Anterior cingulate cortex (tissue), 58 donors: ENCODE measurements around the gene DHRS3.
A peak's percentile ranks its signal among the peaks of the same experiment; 100 is the strongest.

Experiments used
- DNase-seq, 58 donors: peaks; one replicate each; lab custom pipeline; 2025; lab: John Stamatoyannopoulos, UW

DHRS3 gene

DNA sequence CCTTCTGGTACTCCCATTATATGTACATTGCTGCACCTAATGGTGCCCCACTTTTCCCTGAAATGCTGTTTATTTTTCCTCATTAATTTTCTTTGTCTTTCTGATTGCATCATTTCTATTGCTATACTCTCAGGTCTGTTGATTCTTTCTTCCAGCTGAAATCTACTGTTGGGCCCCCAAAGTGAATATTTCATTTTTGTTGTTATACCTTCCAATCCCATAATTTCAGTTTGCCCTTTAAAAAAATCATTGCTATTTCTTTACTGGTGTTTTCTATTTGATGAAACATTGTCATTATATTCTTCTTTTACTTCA, 22.9 kb upstream of the DHRS3 start:
- DNase-seq: no peak

DNA sequence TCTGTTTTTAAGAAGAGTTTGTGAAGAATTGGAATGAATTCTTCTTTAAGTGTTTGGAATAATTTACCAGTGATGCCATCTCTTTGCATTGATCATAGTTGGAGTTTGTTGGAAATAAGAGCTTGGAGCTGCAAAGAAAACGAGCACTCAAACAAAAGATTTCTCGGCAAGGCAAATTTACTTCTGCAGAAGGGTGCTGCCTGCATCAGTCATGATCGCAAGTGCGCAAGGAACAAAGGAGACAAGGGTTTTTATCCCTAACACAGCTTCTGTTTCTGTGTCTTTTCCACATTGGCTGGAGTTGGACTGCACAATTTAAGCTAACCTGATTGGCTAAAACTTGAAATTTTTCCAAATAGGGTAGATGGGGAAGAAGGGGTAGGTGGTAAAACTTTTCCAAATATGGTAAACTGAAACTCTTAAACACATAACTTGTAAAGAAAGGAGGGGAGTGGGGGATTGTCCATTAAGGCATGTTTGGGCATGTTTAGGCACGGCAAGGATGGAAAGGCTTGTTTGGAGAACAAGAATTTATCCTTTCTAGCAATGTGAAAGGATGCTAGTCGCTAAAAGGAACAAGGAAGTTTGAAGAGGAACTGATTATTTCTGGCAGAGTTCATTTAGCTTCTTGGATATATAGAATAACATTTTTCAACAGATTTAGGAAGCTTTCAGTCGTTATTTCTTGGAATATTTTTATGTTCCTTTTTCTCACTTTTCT, 22.4 kb upstream of the DHRS3 start:
- DNase-seq: no peak

- no peak for DNase-seq
Measured at GRCh38 chr1:12637693-12638092, 19.7 kb upstream of the DHRS3 start.

- DNase-seq: no peak
Measured at GRCh38 chr1:12636098-12636950, 18.3 kb upstream of the DHRS3 start.

- DNase-seq: no peak
Measured at GRCh38 chr1:12634696-12635202, 16.7 kb upstream of the DHRS3 start.

- DNase-seq: no peak
Measured at GRCh38 chr1:12634156-12634555, 16.1 kb upstream of the DHRS3 start.

DNA sequence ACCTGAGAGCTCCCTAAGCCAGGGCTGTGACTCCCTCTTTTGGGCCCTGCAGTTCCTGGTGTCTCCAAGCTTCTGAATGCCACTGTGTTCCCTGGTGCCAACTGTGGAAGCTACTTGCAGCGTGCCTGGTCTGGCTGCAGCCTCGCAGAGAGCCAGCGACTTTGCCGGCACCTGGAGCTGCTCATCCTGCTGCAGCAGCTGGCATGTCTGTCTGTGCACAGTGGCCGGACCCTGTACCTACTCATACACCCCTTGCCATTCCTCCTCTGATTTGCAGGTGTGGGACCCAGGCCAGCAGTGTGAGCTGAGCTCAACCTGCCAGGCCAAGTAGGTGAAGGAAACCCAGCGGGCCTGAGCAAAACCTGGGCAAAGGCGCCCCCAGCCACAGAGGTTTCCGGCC, 13.6 kb upstream of the DHRS3 start:
- DNase-seq: no peak

DNA sequence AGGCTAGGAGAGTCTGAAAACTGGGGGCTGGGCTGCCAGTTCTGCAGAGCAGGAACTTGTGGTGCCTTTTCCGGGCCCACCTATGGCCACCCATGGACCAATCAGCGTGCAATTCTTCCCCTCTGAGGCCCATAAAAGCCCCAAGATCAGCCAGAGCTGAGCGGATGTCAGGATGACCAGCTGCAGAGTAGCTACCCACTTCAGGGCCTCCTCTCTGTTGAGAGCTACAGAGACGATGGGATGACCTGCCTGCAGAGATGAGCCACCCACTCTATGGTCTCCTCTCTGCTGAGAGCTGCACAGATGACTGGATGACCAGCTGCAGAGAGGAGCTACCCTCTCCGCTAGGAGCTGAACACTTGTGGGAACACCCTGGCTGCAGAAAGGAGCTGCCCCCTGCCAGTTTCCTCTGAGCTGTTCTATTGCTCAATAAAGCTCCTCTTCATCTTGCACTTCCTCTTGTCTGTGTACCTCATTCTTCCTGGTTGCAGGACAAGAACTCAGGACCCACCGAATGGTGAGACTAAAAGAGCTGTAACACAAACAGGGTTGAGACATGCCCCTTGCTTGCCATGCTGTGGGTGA, 13.0 kb upstream of the DHRS3 start:
- DNase-seq: no peak

DNA sequence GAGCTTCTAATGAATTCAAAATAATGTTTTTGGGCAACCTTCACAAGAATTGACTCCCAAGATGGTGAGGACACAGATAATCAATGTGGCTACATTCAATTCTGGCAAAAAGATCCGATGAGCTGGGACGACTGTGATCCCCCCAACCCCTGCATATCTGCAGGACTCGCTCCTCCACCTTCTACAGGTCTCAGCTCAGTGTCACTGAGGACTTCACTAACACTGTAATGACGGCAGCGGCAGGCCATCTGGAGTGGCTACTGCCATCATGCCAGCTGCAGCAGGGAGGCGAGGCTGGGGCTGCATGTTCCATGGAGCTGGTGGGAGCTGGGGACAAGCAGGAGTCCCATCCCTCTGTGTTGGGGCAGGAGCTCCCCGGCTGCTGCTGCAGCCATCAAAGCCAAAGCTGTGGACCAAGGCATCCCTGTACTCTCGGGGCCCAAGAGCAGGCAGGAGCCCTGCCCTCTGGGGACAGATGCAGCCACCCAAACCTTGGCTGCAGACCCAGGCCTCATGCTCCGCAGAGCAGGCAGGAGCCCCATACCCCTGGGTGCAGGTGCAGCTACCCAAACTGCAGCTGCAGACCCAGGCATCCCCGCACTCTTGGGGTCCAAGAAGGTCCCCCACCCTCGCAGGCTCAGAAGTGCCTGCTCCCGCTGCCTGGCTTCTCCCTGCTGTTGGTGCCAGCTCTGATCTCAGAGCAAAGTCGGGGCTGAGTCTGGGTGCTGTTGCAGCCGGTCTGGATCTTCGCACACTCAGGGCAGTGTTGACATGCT, 12.2 kb upstream of the DHRS3 start:
- no peak for DNase-seq

DNA sequence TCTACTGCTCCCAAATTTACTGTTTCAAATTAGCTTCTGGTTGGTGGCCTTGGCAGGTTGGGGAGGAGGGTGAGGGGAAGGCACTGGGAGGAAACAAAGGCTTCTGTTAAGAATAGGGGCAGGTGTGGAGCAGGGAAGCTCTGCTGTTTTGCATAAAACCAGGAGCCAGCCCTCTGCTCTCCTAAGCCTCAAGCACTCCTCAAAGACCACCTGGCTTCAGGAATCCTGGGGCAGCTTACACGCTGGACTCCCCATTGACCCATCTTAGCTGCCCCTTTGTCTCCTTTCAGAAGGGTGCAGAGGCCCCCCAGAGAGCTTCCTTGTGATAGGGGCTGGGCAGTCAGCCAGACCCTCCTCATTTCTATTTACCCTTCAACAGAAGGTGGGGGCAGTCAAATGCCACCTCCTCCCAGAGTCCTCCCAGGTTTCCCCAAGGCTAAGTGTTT, 11.5 kb upstream of the DHRS3 start:
- DNase-seq: no peak

DNA sequence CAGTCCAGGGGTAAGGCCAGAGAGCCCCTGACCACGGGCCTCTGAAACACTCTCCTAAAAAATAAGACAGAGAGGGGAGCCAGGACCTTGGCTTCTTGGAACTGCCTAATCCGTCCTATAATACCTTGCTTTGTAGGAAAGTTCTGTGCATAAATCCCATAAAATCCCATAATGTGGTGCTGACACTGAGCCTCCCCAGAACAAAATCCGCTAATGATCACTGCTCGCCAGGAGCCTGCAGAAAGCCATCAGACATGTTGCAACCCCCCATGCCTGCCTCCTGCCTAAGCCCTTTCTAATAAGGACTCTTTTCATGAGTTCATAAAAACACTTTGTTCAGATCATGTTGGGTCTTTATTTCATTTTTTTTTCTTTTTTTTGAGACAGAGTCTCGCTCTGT, 9.3 kb upstream of the DHRS3 start:
- no peak for DNase-seq

- DNase-seq: no peak
Measured at GRCh38 chr1:12626888-12627287, 8.9 kb upstream of the DHRS3 start.

GRCh38 chr1:12625276-12625675, 7.3 kb upstream of the DHRS3 start:
- DNase-seq: no peak

DNA sequence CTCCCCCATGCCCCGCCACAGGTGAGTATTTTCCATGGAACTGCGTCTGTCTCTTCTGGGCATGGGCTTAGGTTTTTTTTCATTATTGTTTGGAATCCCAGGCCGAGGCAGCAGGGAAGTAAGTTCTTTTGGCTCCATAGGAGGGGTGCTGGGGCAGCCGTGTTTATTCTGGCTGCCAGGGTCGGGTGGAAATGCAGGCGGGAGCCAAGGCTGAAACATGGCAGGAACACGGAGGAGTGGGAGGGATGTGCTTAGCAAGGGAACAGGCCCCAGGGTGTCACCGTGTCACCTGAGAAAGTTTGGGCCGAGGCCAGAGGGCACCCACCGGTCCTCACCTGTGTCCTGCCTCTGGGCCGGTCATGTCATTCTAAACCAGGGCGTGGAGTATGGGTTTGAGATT, 4.5 kb upstream of the DHRS3 start:
- DNase-seq: no peak

DNA sequence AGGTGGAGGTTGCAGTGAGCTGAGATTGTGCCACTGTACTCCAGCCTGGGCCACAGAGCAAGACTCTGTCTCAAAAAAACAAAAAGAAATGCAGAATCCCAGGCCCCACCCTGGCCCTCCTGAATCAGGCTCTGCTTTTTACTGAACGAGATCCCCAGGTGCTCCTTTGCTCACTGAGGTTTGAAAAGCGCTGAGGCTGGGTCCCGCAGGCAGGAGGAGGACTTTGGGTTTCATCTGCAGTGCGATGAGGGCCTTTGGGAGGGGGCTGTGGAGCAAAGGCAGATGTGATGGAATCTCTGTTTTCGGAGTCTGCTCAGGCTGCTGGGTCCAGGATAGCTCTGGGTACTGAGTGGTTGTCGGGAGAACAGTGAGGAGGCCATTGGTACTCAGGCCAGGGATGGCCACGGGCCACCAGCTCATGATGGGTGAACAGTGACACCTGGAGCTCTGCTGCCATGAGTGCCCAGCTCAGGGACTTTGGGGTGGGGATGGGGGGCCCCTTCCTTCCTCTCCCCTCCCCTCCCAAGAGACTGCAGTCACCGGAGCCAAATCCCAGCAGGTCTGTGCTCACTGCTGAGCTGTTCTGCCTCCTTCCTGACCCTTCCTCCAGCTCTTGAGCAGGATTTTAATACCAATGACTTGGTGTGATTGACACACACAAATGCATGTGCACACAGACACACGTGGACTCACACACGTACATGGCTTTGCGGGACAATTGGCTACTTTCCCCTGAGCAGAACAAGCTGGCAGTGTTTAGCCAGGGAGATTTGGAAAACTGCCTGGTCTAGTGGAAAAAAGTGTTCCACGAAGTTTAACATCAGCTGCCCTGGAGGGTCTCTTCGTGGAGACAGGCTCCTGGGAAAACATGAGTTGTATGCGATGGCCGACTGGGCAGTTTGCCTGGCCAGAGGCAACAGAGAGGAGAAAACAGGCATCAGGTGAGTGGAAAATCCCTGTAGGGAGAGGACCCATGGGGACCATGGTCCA, 3.6 kb upstream of the DHRS3 start:
- DNase-seq: peak in 12 of 58 donors; percentile 10 to 46 (median 16)

- no peak for DNase-seq
Measured at GRCh38 chr1:12620931-12621330, 2.9 kb upstream of the DHRS3 start.

DNA sequence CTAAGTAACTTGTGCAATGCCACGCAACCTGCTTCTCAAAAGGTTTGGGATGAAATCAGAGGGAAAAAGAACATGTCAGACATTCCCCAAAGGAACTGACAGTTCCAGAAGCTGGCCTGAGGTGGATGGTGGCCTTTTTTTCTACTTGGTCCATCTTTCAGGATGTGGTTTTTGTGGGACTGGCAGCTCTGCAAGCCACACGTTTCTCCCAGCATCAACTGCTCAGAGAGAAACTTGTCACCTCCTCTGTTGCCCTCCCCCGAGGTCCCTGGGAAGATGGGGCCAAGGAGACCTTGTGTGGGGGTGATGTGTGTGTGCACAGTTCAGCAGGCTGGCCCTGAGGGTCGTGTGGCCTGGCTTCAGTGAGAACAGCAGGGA, 2.5 kb upstream of the DHRS3 start:
- DNase-seq: no peak

GRCh38 chr1:12619792-12620487, 1.9 kb upstream of the DHRS3 start:
- DNase-seq: peak in 56 of 58 donors; percentile 24 to 89 (median 71)
